NCI-H1092 (cell line): ENCODE measurements around the gene MTUS2.
A peak's percentile ranks its signal among the peaks of the same experiment; 100 is the strongest.

ENCODE experiments used
- DNase-seq: peaks from one replicate; lab custom pipeline; 2025; lab: John Stamatoyannopoulos, UW

MTUS2 gene

DNA sequence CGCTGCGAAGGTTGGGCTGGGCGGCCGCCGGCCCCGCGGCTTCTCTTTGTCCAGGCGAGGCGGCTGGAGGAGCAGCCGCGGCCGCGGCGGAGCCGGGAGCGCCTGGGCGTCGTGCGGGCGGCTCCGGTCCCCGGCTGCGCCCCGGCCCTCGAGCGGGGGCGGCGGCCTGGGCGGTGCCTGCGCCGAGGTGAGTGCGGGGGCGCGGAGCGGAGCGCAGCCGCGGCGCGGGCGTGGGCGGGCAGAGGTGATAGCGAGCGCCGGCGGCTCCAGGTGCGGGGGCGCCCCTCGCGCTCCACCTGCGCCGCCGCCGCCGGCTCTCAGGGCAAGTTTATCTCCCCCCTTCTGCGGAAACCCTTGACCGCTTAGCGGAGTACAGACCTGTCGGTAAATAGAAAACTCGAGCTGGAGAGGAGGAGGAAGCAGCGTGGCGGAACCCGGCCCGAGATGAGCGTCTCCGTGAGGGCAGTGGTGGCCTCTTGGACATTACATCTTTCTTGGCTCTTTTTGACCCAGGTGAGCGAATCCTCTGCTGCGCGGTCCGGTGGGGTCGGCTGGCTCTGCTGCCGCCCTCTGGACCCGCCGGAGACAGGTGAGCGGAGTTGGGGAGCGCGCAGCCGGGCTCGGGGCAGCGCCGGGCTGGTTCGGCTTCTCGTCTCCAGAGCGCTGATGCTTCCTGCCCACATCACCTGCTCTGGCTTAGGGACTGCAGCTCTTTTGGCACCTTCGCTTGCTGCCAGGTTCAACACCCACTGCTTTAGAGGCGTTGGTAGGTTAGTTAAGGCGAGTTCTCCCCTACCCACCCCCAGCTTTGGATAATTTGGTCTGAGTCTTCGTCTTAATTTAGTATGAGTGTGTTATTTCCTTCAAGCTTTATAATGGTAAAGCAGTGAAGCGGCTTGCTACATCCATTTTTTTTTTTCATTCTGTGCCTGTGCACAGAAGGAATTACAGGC is at the start of gene MTUS2:
TSS of gene MTUS2 (plus strand) at position 241 of the 953 bp plus-strand sequence.
- DNase-seq = no peak

DNA sequence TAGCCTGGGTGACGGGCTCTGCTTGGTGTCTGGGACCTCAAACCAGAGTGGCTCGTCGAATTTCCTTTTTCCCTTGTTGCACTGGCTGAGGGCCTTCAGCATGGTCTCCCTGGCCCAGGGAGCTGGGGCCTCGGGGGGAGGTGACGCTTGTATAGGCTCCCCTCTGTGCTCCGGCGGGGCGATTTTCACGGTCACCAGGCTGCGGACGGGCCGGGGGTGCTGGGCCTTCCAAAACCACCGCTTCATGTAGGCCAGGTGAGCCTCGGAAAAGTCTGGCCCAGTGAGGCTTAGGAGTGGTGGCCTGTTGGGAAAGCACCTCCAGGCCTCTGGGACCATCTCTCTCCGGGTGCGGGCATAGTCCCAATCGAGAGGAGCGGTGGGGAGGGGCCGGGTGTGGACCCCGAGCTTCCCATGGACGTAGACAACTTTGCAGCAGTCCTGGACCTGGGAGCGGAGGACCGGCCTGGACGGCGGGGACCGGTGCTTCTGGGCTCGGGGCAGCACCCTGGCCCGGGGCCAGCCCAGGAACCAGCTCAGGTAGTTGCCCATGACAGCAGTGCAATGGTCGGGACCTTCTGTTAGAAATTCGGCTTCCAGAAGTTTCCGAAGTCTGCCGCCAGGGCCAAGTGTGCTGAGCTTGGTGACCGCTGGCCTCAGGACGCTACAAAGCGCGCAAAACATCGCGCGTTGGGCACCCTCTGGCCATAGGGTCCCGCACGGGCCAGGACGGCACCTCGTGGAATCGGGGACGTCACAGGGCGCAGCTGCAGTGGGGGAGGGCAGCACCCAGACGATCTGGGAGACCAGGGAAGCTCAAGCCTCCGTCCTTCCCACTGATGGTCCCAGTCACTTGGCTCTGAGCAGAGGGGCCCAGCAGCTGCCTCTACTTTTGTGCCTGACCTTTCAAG is 41.6 kb upstream of the MTUS2 start:
- DNase-seq = no peak

DNA sequence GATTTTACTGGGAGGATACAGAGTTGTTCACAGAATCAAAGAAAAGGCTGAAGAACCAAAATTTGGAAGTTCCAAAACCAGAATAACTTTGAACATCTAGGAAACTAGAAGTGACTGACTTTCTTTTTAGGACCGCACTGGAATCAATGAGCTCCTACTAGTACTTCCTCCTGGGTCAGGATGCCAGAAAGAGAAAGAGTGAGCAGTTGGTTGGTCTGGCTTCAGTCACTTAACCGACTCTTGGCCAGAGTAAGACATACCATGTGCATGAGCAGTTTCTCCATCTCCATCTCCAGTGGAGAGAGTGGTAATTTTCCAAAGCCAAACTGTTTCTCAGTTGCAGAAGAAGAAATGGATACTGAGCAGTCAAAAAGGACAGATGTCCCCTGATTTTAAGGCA is 27.1 kb upstream of the MTUS2 start:
- DNase-seq = no peak

DNA sequence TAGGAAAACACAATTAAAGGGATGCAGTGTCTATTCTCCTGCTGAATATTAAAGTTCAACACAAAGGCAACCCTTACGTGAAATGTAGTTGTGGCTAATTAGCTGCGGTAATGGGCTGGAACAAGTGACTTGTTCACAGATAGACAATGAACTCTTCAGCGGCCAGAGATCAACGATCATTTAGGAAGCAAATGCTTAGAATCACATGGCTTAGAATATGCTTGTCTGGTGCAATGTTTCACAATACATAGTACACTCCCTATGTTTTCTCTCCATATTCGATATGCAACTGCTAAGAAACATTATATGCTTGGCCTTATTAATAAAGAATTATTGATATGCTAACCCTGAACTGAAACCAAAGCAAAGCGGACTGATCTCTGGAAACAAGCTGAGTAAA is 25.7 kb upstream of the MTUS2 start:
- DNase-seq = no peak

DNA sequence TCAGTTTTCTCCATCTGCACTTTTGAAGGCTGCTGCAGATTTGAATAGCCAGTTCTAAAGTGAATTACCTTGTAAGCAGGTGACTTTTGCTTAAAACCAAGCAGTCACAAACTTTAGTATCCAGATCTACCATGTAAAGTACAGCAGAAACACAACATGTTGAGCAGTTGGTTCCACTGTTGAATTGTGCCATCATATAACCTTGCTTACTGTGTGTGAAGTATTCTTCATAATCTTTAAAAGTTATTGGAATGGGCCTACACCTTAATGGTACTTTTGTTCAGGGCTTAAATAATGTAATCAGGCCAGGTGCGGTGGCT is 23.2 kb upstream of the MTUS2 start:
- DNase-seq = no peak

DNA sequence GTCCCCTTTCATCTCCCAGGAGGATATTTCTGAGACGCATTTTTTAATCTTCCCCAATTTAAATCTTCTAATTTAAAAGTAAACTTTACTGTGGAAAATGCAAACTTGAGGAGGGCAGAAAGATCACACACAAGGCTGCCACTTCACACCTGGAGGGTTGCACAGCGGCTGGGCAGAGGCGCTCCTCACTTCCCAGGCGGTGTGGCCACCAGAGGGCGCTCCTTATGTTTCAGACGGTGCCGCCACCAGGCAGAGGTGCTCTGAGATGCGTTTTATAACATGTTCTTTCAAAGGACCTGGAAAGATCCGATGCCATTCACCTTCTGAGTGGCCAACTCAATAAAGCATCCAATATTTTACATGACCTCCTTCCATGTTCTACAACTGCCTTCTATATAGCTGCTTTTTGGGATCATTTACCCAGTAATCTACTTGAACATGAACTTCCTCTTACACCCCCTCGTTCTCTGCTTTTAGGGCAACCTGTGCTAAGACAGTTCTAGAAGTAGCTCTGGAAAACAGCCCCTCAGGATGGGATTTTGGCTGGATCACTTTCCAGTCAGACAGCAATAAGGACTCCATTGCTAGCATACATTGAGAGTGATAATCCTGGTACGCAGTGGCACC is 14.8 kb upstream of the MTUS2 start:
- no peak for DNase-seq

DNA sequence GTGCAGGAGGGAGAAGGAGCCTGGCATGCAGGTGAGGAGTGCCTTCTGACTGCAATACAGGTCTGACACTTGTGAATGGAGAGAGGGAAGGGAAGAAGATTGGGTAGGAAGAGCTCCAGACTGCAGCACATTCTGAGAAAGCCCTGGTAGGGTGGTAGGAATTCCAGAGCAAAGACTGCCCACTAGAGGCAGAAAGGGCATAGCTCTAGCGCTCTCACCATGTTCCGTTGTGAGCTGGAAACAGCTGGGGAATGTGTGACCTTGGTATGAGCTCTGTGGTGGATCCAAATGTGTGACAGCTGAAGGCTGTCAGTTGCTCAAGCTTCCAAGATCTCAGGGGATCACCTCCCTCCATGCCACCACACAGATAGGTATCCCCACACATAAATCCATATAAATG is 2.9 kb upstream of the MTUS2 start:
- DNase-seq = no peak

DNA sequence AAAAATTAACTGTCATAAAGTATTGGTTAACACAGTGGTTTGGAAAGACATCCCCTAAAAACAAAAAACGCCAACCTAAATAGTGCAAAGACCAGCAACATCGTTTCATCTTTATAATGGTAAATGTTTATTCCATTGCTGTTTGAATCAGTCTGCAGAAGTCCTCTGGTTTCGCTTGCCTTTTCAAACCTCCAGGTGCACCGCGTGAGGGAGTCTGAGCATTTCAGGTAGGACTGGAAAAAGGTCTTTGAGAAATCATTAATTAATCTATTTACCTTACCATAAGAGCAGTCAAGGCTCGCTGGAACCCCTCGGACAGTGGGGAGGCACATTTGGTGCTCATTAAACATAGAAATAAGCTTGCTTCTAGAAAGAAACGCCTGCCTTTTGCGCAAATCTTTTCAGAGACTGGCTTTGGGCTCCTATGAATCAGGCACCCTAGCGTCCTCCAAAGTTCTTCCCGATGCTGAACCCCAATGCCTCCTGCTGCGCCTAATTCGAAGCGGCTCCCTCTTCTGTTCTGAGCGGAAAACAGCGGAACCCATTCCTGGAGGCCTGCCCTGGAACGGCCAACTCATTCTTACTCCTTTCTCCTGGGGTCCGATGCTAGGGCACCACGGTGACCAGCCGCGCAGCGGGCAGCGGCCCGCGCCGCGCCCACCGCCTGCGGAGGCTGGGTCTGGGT is 951 bp upstream of the MTUS2 start:
- DNase-seq = no peak

DNA sequence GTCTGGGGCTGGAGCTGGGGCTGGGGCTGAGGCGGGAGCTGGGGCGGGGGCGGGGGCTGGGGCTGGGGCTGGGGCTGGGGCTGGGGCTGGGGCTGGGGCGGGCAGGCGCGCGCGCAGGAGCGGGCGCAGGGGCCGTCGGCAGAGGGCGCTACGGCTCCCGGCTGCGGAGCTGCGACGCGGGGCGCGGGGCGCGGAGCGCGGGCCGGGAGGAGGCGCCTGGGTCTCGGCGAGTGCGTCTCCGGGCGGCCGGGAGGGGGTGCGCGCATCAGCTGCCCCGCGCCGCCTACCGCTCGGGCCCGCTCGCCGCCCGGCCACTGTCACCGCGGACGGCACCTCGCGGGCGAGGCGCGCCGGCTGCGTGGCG is 422 bp upstream of the MTUS2 start:
- peak; percentile 9 for DNase-seq

DNA sequence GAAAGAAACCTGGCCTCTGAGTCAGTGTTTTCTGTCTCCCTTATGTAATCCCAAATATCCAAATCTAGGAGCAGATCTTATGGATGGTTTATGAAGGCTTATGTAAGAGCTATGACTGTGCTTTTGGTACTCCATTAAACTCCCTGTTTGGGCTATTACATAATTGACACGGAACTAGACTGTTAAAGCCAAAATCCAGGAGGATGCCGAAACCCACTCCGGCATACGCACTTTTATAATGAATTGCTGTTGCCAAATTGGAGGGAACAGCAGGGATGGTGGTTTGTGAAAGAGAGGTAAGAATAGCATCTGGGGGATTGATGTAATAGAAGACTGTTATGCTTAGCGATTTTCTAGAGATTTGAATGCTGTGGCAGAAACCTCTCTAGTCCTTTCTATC is 2.0 kb downstream of the MTUS2 start:
- DNase-seq = no peak

DNA sequence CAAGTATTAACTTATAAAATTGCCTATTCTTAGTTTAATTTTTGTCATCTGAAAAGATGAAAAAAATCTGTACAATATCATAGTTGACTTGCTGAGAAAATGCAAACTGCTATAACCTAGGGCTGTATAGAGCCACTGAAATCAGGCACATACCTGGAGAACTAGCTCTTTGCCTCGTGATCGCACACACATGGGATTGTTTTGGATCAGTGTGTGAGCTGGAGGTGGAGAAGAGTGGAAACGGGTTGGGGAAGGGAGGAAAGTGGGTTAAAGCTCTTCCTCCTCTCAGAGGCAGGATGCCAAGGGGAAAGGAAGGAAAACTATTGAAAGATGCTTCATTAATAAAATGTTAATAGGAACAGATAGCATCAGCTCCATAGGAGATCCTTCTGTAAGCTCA is 2.7 kb downstream of the MTUS2 start:
- no peak for DNase-seq

DNA sequence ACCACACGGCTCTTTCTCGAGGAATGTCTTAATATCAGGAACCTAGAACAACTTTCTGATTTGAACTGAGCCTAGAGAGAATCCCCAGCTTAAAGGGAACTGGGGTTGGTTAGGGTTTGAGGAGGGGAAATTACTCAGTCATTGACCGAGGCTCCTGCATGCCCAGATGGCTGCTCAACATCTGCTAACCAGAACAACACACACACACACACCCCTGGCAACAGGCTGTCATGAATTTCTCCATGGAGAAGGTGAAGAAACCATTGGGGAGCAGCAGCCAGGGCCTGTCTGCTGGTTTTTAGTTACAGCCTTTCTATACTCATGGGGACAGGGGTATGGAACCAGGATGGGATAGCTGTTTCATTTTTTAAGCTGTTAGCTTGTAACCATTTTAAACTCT is 5.2 kb downstream of the MTUS2 start:
- DNase-seq = no peak

DNA sequence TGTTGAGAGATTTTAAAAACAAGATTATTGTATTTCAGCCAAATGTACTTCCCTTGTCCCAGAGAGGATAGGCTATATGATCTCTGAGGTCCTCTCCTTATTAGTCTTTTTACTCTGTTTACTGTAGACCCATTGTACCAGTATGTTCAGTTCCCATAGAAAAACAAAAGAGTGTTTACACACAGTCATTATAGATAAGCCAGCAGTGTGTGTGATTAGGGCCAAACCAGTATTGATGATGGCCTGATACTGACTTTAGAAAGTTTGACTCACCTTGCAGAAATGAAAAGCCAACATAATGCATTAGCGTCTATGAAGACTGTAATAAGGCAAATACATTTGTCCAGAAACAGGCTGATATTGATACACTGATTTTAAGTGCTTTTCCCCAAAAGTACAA is 6.2 kb downstream of the MTUS2 start:
- no peak for DNase-seq

DNA sequence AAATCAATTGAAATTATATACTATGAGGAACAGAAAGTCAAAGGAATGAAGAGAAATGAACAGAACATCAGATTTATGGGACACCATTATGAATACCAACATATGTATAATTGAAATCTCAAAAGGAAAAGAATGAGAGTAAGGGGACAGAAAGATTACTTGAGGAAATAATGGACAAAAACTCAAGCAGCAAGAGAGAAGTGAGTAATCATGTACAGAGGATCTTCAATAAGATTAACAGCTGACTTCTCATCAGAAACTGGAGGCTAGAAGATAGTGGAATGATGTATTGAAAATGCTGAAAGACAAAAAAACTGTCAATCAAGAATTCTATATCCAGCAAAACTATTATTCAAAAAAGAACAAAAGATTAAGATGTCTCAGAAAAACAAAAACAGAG is 10.4 kb downstream of the MTUS2 start:
- no peak for DNase-seq

DNA sequence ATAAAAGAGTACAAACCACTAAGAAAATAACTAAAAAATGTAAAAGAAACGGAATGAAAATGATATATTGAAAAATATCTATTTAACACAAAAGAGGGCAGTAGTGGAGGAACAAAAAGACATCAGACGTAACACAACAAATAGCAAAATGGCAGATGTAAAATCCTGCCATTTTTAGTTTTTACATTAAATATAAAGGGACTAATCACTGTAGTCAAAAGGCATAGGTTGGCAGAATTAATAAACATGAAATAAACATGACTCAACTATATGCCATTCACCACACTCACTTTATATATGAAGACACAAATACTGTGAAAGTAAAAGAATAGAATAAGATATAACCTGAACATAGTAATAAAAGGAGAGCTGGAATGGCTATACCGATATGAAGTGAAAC is 11.0 kb downstream of the MTUS2 start:
- no peak for DNase-seq

DNA sequence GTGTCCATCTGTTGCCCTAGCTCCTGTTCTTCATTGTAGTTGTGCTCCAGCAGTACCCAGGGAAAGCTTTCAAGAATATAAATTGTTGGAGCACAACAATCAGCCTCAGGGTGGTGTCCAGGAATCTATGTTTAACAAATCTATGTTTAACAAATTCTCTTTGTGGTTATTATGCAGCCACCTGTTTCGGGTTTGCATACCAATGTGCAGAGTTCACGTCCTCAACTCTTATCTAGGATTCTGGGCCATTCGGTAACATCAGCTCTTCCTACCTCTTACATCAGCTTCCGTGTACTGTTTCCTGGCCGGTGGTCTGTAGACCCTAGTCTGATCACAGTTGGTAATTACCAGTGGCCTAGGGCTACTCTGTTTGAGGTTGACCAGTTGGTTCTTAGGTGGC is 17.0 kb downstream of the MTUS2 start:
- no peak for DNase-seq

DNA sequence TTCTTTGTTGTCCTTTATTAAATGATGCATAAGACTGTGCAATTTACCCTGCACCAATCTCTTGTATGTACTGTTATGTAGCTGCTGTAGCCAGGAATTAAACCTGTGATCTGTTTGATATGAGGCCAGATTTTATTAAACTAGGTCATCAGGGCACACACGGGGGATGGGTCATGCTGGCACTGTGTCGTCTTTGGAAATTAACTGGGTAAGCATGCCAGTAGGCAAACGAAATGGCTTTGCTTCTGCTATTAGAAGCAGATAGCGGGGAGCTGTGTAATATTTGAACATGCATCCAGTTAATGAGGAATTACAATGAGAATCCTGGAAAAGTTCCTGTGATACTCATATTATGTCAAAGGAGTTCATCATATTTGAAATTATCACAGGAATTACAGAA is 23.5 kb downstream of the MTUS2 start:
- no peak for DNase-seq

DNA sequence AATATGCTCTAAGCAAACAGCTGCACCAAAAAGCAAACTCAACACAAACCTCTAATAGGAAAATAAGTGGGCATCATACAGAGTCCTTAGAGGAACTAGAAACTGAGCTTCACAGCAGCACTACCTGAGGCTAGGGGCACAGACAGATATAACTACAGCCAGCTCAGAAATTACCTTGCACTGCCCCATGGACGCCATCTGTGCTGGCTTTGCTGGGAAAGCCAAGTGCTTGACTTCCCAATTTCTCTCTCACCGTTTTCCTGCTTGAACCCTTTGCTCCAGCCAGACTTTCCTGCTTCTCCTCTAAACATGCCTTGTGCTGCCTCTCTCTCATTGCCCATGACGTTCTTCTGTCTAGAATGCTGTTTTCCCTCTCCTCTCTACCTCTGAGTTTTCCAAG is 29.3 kb downstream of the MTUS2 start:
- DNase-seq = no peak

DNA sequence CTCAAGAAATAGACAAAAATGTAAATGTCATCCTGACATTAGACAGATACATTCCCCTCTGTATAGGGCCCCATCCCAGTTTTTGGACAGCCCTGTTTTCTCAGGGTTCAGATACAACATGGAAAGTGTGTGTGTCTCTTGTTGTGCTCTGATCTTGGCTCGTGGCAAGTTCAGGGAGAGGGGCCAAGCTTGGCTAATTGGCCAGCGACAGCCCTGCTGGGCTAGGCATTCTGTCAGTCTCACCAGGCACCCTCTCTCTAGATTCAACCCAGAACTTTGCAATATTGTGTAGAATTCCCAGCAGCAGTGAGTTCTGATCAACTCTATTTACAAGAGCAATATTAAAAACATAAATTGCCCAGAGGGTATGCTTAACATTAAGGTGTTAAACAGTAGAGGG is 30.1 kb downstream of the MTUS2 start:
- DNase-seq = no peak

DNA sequence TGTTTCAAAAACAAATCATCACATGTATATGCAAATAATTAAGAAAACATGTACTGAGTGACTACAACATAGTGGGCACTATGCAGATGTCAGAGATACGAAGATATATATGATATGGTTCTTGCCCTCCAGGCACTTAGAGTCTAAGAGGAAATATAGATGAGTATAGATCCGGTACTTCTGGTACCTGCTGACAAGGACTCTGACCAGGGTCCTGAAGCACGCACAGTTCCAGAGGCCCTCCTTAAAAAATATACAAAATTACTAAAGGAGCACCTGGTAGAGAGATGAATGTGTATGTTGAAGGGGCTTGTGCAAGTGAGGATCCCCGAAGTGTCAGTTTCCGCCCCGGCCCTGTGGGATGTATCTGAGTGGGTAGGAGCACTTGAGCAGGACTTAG is 31.3 kb downstream of the MTUS2 start:
- DNase-seq = no peak

DNA sequence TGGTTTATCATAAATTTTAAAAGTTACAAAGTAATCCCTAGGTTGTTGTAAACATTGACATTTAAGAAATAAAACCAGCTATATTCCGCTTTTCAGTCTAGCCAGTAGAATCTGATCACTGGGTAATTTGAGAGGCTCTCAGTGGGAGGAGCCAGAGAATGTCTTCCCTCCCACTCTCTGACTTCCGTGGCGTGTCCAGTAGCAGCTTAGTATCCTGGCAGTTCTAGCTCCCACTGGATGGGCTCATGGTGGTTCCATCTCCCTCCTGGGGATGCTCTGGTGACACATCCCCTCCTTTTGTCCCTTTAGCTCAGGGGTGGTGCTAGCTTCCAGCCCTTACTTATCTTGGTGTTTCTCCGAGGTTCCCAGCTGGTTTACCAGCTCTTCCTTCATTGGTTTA is 34.5 kb downstream of the MTUS2 start:
- no peak for DNase-seq

DNA sequence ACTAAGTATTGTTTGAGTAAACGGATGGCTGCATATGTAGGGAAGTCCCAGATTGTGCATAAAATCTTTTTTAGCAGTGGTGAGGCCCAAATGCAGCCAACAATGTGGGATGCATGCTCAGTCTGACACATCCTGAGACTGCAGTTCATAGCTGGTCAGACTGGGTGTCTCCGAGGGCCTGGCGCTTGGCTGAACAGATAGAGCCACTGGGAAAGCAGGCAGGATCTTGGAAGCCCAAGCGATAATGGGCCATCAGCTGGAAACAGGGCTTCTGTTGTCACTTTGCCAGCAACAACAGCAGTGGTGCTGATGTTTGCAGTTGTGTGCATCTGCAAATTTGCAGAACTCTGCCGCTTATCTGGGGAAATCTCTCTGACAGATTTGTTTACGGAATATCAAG is 36.1 kb downstream of the MTUS2 start:
- DNase-seq = no peak
